Retinal pigment epithelial cell (primary cell): ENCODE measurements around the gene SPEM2.

ENCODE experiments used
- DNase-seq: peaks from one replicate; pipeline ENCODE4 v3.0.0-alpha.2; 2010; ENCODE audit warnings: low read depth
- H3K4me3 ChIP-seq: 2 replicates; pipeline ENCODE4 v1.5.1; 2011; ENCODE audit warnings: mild to moderate bottlenecking, low read length, control low read depth, moderate library complexity
- CTCF ChIP-seq: conservative IDR thresholded peaks from 2 replicates; pipeline ENCODE4 v1.5.1; 2011; ENCODE audit warnings: low read depth, low read length, control low read depth, inconsistent platforms

SPEM2 gene

DNA sequence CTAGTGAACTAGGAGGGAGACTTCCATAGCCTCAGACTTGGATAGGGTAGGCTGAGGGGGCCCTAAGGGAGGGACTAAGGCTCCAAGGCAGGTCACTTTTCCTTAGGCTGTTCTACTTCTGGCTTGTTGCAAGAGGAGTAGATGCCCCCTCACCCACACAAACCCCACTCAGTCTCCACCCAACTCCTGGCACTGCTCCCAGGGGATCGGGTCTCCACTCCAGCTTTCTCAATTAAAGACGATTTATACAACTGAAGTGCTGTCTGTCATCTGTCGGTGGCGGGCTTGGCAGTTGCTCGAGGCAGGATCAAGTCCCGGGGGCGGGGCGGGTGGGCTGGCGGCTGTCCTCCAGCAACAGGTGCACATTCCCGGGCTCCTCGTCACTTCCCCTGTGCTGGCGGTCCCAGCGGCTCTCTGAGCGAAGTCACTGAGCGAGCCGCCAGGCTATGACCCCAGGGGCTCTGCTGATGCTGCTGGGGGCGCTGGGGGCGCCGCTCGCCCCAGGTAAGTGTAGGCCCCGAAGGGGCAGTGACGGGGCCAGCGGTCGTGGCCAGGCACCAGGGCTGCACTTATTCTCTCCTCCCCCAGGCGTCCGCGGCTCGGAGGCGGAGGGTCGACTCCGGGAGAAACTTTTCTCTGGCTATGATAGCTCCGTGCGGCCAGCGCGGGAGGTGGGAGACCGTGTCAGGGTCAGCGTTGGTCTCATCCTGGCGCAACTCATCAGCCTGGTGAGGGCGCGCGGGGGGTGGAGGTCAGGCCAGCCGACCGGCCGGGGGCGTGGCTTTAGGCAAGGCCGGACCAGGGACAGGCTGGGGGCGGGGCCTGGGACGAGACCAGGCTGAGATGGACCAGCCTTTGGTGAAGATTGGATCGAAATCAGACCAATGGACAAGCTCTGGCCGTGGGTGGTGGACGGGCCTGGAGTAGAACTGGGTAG is 19.5 kb downstream of the SPEM2 start, which contains the start of gene CHRNB1:
TSS of gene CHRNB1 (plus strand) at position 380 of the 937 bp plus-strand sequence. CDS start at position 447, 67 bp downstream.
- no peak for DNase-seq
- peak within 1 kb of the TSS; percentile 57 for H3K4me3 ChIP-seq

DNA sequence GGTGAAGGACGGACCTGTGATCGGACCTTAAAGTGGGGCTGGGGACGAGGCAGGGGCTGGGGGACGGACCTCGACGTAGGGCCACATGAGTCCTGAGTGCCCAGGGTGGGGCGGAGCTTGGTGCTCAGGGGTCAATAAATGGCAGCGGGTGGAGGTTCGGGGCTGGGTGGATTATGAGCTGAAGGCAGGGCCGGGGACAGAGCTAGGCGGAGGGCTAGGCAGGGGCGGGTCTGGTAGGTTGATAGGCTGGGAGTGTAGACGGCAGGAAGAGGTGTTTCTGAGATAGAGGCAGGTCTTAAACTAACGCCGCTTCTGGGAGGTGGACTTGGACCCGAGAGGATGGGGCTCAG is 20.2 kb downstream of the SPEM2 start:
- peak overlapping the region; percentile 57 for H3K4me3 ChIP-seq
- no peak for DNase-seq
- no peak for TF ChIP-seq CTCF

More for the DNA sequence above, 19.5 kb downstream of the SPEM2 start, which contains the start of gene CHRNB1:
- peak; percentile 4 for TF ChIP-seq CTCF

DNA sequence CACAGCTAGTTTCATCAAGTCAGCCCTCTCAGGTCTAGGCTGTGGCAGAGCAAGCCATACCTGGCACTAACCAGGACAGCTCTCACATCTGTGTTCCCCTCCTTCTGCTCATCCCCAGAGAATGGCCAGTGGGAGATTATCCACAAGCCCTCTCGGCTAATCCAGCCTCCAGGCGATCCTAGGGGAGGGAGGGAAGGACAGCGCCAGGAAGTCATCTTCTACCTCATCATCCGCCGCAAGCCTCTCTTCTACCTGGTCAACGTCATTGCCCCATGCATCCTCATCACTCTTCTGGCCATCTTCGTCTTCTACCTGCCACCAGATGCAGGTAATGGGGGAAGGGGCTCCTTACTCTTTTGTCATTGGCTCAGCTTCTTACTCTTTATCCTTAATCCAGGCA is 23.0 kb downstream of the SPEM2 start:
- no peak for DNase-seq
- no peak overlapping the region for H3K4me3 ChIP-seq
- TF ChIP-seq CTCF, result no peak

- H3K4me3 ChIP-seq, result no peak overlapping the region
- TF ChIP-seq CTCF, result no peak
- no peak for DNase-seq
These were observed 34.6 kb downstream of the SPEM2 start for GRCh38 chr17:7459961-7460545.

DNA sequence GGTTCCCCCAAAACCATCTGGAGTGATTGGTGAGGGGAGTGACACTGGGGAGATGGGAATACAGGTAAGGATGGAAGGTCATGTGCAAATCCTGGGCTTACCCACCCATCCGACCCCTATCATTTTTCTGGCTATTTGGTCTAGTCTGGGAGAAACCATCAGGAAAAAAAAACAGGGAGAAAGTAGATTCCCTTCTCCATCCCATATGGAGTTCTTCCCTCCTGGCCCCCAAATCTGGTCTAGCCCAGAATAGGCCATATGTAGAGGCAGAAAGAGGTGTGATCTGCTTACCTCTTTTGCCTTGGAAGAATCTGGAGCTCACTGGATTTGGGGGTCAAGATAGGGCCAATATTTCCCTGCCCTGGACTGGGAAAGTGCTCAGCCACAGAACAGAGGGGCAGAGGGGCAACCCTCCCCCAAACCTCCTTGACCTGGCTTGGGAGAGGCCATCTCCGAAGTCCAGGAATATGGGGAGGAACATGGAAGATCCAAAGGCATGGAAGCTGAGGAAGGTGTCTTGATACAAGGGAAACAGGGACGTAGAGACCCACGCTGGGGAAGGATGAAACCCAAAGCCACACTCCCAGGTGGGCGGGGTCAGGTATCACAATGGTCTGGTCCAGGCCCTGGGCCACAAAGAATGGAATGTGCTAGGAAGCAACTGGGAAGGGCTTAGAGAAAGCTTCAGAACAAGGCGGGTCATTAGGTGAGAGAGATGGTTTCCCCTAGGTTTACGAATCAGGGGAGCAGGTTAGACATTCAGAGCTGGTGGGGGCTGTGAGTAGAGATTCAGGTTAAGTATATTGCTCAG is 35.6 kb downstream of the SPEM2 start:
- no peak for TF ChIP-seq CTCF
- no peak overlapping the region for H3K4me3 ChIP-seq
- no peak for DNase-seq

- no peak overlapping the region for H3K4me3 ChIP-seq
- no peak for TF ChIP-seq CTCF
- DNase-seq, result no peak
These were observed 37.3 kb downstream of the SPEM2 start for GRCh38 chr17:7462474-7463371.
